ENCODE measurements around the gene B3GNT9.

The B3GNT9 gene

DNA sequence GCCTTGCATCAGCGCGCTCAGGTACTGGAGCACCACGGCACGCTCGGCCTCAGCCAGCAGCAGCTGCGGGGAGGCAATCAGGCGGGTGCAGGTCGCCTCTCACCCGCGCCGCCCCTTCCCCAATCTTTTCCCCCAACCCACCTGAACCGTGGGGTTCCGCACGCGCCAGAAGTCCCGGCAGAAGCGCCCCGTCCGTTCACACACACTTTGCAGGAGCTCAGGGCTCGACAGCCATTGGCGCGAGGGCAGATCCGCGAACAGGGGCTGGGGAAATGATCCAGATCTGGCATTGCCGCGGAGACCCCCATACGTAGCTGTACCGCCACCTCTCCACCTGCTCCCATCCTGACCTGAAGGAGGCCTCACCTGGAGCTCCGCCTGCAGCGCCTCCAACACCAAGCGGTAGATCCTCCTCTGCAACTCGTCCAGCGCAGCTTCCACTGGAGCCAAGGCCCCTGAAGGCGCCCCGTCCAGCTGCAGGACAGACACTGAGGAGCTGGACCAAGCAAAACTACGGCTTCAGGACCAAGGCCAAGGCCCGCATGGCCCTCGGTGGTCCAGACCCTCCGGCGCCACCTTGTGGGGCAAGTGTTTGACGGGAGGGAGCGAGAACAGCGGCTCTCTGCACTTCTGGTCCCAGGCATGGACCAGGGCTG lies 34.3 kb upstream of the B3GNT9 start:
- peak; percentile 67 to 80 for DNase-seq

- peak in 1 of 2 experiments; percentile 51 for DNase-seq
Measured at GRCh38 chr16:67184453-67184994, 33.7 kb upstream of the B3GNT9 start.

DNA sequence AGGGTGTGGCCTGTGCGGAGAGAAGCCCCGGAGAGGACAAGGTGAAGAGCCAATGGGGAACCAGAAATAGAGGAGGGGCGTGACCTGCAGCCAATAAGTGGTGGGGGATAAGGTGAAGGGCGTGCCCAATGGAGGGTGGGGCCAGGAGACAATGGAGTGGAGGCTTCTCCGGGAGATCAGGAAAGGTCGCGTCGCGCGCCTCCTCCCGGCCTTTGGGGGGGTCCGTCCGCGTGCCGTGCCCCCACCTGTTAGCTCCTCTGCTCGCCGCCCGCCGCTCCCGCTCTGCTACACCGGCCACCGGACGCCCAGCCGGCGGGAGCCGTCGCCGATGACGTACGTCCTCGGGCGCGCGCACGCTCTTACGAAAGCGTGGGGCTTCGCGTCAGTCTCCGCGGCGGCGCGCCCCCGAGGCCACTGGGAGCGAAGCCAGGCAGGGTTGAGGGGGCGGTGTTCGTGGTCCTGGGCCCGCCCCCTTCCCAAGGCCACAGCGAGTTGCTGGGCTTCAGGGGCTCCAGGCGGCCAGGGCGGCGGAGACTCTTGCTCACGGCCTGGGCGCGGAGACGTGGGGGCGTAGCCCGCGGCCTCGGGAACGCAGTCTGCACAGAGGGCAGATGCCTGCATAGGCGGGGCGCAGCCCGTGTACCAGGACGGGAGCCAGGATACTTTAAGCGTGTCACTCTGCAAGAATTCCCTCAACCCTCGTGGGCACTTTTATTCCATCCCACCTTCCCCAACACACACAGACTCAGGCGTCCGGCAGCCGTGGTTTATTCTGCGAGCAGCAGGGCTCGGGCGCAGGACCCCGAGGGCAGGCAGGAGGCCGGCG lies 33.0 kb upstream of the B3GNT9 start, which contains the start of gene MATCAP1:
Gene MATCAP1, minus strand, starts transcription at position 337 of the 826 bp plus-strand sequence. CDS start 3,353 bp downstream, outside the sequence.
- DNase-seq: peak; percentile 95 to 97

- no peak for DNase-seq
Measured at GRCh38 chr16:67183284-67183626, 32.5 kb upstream of the B3GNT9 start.

GRCh38 chr16:67182288-67182687 lies 31.5 kb upstream of the B3GNT9 start:
- DNase-seq: no peak

GRCh38 chr16:67181346-67181745 lies 30.5 kb upstream of the B3GNT9 start:
- DNase-seq: no peak

DNA sequence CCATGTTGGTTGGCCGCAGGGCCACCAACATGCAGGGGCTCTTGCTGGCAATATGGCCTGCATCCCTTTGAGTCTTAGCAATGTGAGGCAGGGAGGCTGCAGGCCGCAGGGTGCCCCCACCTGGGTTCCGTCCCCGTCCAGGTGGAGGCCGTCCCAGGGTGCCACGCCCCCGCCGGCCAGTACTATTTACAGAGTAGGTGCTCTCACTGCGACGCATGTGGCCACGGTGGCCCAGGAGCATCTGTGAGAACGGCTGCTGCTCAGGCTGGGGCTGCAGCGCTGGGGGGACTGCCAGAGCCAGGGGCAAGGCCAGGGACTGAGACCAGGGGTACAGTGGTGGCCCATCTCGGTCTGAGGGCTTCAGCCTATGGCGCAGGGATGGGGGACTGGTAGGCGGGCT lies 29.4 kb upstream of the B3GNT9 start:
- DNase-seq: no peak

DNA sequence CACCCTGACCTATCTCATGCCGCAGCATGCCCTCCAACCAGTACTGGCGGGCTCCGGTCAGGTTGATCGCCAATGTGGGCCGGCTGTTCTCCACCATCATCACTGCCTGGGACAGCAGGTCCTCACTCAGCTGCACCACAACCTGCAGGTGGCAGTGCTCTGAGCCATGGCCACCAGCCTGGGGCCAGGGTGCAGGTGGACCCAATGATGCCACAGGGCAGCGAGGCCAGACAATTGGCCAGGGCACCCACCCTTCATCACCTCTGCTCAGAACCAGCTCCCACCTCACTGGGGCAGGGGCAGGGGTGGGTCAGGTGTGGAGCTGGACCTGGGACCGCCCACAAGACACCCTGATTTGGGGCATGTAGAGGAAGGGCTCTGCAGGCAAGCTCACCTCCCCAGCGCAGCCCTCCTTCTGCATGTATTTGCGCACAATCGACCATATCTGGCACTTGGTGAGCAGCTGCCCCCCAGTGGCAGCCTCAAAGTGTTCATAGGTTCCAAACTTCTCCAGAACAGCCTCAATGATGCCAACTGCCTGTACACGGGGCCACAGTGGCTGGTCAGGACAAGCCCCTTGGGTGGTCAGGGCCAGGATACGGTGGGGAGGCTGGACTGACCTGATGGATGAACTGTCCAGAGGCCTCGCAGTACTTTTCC lies 28.8 kb upstream of the B3GNT9 start:
- peak in 1 of 2 experiments; percentile 17 for DNase-seq

DNA sequence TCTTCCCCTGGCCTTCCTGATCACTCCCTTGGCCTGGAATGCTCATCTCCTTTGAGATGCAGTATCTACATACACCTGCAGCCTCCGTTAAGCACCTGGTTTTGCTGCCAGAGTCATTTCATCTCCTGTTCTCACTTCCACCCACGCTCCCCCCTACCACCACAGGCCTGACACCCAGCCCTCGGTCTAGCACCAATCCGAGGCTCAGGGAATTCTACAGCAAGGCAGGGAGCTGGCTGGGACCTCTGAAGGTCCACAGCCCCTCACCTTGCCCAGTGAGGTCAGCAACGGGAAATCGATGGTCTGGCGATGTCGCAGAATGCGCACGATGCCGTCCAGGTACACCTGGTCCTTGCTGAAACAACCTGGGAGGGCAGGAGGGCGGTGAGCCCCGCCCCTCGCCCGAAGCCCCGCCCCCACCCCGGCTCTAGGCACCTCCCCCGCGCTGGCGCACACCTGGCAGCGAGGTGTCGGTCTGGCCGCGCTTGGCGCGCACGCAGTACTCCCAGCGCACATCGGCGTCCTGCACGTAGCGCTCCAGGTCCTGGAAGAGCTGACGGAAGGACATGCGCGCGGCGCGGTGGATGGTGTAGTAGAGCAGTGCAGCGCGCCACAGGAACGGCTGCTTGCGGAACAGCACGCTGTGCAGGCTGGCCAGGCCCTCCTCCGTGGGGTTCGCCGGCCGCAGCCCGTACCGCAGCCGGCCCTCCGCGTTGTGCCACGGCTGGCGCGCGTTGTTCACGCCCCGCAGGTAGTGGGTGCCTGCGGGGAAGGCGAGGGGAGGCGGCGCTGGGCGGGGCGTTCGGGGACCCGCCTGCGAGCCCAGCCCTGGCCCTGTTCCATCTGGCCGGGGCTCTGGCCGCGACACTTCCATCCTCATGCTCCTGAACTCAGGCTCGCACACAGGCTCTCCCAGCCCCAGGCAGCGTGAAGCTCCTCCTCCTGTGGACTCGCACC lies 27.2 kb upstream of the B3GNT9 start:
- peak; percentile 38 to 77 for DNase-seq

DNA sequence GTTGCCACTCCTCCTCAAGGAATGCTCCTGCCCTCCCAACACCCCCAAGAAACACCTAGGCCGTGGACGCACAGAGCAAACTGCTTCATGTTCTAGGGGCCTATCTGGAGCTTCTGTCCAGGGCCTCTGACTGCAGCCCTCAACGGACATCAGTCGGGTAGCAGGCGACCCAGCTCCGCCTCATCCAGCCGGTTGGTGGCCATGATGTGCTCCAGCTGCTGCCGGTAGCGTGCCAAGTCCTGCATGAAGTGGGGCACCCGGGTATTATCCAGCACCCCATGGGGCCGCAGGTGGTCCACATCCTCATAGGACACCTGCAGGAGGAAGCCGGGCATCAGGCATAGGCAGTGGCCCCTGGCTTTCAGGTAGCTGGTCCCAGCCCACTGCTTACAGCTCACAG lies 25.9 kb upstream of the B3GNT9 start:
- DNase-seq: no peak

DNA sequence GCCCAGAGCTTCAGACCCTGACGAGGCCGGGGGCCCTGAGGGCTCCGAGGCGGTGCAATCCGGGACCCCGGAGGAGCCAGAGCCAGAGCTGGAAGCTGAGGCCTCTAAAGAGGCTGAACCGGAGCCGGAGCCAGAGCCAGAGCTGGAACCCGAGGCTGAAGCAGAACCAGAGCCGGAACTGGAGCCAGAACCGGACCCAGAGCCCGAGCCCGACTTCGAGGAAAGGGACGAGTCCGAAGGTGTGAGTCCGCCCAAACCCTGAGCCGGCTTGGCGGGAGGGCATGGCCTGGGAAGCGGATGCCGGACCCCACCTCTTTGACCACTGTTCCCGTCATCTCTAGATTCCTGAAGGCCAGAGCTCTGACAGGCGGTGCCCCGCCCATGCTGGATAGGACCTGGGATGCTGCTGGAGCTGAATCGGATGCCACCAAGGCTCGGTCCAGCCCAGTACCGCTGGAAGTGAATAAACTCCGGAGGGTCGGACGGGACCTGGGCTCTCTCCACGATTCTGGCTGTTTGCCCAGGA lies 24.0 kb upstream of the B3GNT9 start:
- no peak for DNase-seq

GRCh38 chr16:67173808-67174705 lies 23.3 kb upstream of the B3GNT9 start:
- DNase-seq: peak; percentile 84 to 90

- no peak for DNase-seq
Measured at GRCh38 chr16:67173323-67173722, 22.5 kb upstream of the B3GNT9 start.

DNA sequence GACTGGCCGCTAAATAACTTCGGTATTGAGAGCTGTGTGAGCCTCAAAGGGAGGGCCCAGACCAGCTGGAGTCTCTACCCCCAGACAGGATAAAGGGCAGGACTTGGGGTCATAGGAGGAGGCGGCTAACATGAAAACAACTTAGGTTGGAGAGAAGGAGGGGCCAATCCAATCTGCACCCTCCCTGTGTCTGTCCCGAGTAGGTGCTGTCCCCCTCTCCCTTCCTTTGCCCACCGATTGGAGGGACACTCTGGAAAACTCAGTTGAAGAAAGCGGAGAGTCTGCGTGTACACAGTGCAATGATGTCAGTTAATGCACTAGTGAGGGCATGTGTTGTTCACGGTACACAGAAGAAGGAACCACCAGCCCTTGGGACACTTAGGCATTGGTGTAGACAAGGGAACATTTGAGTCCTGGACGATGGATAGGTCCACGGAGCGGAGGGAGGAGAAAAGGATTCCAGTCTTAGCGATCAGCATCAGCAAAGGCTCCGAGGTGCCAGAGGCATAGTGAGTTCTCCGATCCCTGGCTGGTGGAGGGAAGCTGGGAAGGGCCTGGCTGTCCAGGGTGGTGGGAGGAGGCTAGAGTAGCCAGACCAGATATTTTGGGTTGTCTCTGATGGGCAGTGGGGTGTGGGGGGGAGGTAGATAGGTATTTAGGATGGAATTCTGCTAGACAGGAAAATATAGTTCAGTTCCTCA lies 20.3 kb upstream of the B3GNT9 start:
- no peak for DNase-seq

DNA sequence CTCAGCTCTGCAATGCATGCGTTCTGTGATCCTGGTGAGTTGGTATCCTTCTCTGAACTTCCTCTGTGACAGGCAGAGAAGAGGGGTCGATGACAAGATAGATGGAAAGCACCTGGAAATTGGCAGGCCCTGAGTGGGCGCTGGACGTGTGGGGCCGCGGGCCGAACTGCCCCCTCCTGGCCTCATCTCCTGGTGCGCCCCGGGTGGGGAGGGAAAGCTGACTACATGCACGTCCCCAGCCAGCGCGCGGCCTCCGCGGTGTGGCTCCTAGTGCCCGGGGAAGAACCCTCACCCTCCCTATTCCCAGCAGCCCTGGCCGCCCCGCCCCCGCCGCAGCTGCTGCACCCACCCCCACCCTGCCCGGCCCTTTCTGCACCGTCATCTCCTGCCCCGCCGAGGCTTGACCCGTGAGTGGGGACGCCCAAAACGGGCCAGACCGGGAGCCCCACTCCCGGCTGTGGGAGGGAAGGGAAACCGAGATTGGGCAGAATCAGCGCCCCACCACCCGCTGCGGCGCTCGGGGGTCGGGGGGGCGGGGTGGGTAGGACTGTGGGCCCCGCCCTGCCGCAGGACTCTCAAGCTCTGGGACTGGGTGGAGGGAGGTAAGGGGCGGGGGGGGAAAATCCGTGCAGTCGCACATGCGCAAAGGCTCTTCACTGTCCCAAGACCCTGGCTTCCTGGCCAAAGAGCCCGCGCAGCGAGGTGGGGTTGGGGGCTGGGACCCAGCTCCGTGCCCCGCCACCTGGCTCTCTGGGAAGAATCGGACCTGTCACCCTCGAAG lies 19.6 kb upstream of the B3GNT9 start, which contains the start of gene NOL3:
Gene NOL3, plus strand, starts transcription at position 371 of the 781 bp plus-strand sequence.
- peak; percentile 86 to 88 for DNase-seq

GRCh38 chr16:67169642-67170167 lies 18.9 kb upstream of the B3GNT9 start:
- DNase-seq: peak; percentile 33 to 67

GRCh38 chr16:67169011-67169451 lies 18.2 kb upstream of the B3GNT9 start:
- no peak for DNase-seq

GRCh38 chr16:67167588-67167987 lies 16.8 kb upstream of the B3GNT9 start:
- no peak for DNase-seq

DNA sequence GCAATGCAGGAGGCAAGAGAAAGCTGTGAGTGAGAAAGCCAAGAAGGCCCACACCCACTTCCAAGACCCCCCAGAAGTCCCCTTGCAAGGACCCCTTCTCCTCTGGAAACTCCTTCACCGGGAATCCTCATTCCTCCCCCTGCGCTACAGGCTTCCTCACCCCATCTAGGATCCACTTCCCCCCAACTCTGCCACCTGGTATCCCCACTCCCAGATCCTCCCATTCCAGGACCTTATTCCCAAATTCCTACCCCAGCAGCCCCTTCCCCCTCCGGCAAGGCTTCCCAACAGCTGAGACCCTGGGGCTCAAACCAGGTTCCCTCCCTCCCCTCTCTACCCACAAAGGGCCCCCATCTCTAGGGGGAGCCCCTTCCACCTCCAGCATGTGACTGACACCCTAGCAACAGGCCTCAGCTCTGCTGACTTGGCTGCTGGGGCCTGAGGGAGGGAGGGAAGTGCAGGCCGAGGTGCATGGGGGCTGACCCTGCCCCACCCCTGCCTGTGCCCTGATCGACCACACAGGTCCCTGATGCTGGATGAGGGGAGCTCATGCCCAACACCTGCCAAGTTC lies 15.9 kb upstream of the B3GNT9 start:
- DNase-seq: no peak

Data from SHP77 (cell line).